ENCODE data around the gene C1S.

- TF ChIP-seq CTCF (conservative IDR thresholded peaks at IDR 0.05; ENCODE audit: low read depth in 2 of 2) (no peak), NANOG (IDR thresholded peaks at IDR 0.05; ENCODE audit: borderline replicate concordance) (no peak), POLR2AphosphoS5 (IDR thresholded peaks at IDR 0.05; ENCODE audit: low read depth) (no peak), JUNB (IDR thresholded peaks at IDR 0.05; ENCODE audit: unreplicated experiment) (no peak), EZH2 (IDR thresholded peaks at IDR 0.05; ENCODE audit: low read depth, unreplicated experiment) (no peak), EZH2phosphoT487 (IDR thresholded peaks at IDR 0.05; ENCODE audit: unreplicated experiment) (no peak), ZNF331 (CRISPR knock-in tag; IDR thresholded peaks at IDR 0.05; ENCODE audit: low read depth) (no peak), ZNF114 (CRISPR knock-in tag; IDR thresholded peaks at IDR 0.05) (no peak), CREB1 (CRISPR knock-in tag; IDR thresholded peaks at IDR 0.05; ENCODE audit: low read depth) (no peak), REST (IDR thresholded peaks at IDR 0.05; ENCODE audit: unreplicated experiment) (no peak)
Observed at GRCh38 chr12:7096006-7096932, 35.8 kb downstream of the C1S start.
